HG03571 (cell line): ENCODE measurements around the gene CHM.
"Not testable (repeated sequence)": the region's sequence is repeated elsewhere in the genome, so short reads cannot be mapped to it uniquely, and the experiment has no call there.

Experiments
- ATAC-seq: cut with Tn5 transposase; IDR thresholded peaks from one replicate; pipeline ENCODE4 v1.9.1; 2021; ENCODE audit not compliant: unreplicated experiment

CHM gene

GRCh38 chrX:85996555-85996954, 50.8 kb downstream of the CHM start:
- no peak for ATAC-seq

- no peak for ATAC-seq
These were observed 51.7 kb downstream of the CHM start for GRCh38 chrX:85995641-85996040.

- no peak for ATAC-seq
These were observed 52.6 kb downstream of the CHM start for GRCh38 chrX:85994797-85995196.

- ATAC-seq = no peak
These were observed 53.1 kb downstream of the CHM start for GRCh38 chrX:85994228-85994627.

- ATAC-seq = no peak
These were observed 53.7 kb downstream of the CHM start for GRCh38 chrX:85993539-85994197.

- no peak for ATAC-seq
These were observed 54.5 kb downstream of the CHM start for GRCh38 chrX:85992811-85993229.

- ATAC-seq = no peak
These were observed 59.0 kb downstream of the CHM start for GRCh38 chrX:85988353-85988752.

GRCh38 chrX:85980286-85980685, 67.1 kb downstream of the CHM start:
- ATAC-seq = no peak

- ATAC-seq = peak; percentile 75
These were observed 70.1 kb downstream of the CHM start for GRCh38 chrX:85977218-85977617.

GRCh38 chrX:85972351-85972750, 75.0 kb downstream of the CHM start:
- ATAC-seq = not testable (repeated sequence)

- no peak for ATAC-seq
These were observed 82.6 kb downstream of the CHM start for GRCh38 chrX:85964744-85965143.

- no peak for ATAC-seq
These were observed 83.6 kb downstream of the CHM start for GRCh38 chrX:85963736-85964135.

- ATAC-seq = no peak
These were observed 91.8 kb downstream of the CHM start for GRCh38 chrX:85955510-85955909.

- ATAC-seq = not testable (repeated sequence)
These were observed 102.6 kb downstream of the CHM start for GRCh38 chrX:85944751-85945150.

GRCh38 chrX:85941275-85941674, 106.1 kb downstream of the CHM start:
- ATAC-seq = no peak

- not testable (repeated sequence) for ATAC-seq
These were observed 107.4 kb downstream of the CHM start for GRCh38 chrX:85939942-85940341.

GRCh38 chrX:85934399-85934798, 113.0 kb downstream of the CHM start:
- ATAC-seq = not testable (repeated sequence)

GRCh38 chrX:85930099-85930498, 117.3 kb downstream of the CHM start:
- no peak for ATAC-seq

- ATAC-seq = no peak
These were observed 118.8 kb downstream of the CHM start for GRCh38 chrX:85928606-85929005.

GRCh38 chrX:85927740-85928139, 119.6 kb downstream of the CHM start:
- no peak for ATAC-seq

GRCh38 chrX:85922821-85923220, 124.5 kb downstream of the CHM start:
- no peak for ATAC-seq

- ATAC-seq = not testable (repeated sequence)
These were observed 130.6 kb downstream of the CHM start for GRCh38 chrX:85916656-85917280.

GRCh38 chrX:85914431-85914830, 132.9 kb downstream of the CHM start:
- ATAC-seq = no peak
